Activated CD4-positive, alpha-beta T cell treated with anti-CD3 and anti-CD28 coated beads, Interleukin-2, amount 50 U/mL, for 48 hours (primary cell): ENCODE results near the gene CPPED1.
A peak's percentile ranks its signal among the peaks of the same experiment; 100 is the strongest.

Source experiments
- DNase-seq, 2 experiments: peaks; one replicate each; pipeline ENCODE4 v3.0.0-alpha.2; 2020

The CPPED1 gene

DNA sequence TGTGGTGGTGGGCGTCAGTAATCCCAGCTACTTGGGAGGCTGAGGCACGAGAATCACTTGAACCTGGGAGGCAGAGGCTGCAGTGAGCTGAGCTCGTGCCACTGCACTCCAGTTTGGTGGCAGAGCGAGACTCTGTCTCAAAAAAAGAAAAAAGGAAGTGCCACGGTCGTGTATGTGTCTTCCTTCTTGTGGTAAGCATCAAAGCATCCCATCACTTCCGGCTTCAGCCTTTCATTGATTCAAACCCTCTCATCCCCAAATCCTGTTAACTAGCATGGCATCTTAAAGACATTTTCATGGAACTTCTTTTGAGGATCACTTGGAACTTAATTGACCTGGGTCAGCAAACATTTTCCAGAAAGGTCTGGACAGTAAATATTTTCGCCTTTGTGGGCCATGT is 126.2 kb downstream of the CPPED1 start:
- DNase-seq: no peak

DNA sequence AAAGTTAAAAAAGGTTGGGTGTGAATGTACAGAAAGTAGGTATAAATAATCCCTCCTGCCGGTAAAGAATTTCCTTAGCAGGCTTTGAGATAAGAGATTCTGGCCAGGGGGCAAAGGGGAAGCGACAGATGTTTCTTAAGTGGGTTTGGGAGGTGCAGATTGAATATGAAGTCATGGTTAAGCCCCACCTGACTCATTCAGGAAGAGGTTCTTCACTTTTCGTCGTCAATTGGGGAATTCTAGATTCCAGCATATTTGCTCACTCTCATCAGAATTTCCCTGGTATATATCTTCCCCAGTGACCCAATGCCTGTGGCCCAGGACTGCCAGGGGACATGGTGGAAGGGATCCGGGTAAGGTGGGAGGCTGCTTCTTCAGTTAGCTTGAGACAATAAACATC is 127.8 kb downstream of the CPPED1 start:
- no peak for DNase-seq

DNA sequence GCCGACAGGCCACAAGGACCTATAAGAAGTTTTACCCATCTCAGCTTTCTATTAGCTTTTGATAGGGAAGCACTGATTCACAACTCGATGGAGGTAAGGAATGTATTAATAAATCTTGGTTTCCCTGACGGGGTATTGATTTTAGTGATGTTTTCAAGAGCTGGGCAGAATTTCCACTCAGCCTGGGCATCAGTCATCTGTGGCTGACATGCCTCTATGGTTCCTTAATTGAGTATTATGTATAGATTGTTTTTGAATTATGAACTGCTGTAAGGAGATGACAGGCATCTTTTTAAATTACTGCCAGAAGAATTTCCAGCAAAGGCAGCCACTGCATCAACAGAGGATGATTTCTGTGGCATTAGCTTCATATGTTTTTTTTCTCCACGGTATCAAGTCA is 128.6 kb downstream of the CPPED1 start:
- DNase-seq: no peak

DNA sequence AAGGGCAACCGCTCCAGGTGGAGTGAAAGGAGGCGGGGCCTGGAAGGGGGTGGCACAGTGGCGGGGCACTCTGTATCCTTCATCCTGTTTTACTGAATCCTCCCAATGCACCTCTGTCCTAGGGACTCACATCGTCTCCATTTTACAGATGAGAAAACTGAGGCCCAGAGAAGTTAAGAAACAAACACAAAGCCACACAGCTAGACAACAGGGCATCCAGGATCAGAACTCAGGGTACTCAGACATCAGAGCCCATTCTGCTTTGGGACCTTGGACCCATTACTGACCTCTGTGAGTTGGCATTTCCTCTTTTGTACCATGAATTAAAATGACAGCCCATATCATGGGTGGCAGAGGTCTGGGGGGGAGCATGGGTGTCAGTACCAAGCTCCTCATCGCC is 129.2 kb downstream of the CPPED1 start:
- DNase-seq: no peak

DNA sequence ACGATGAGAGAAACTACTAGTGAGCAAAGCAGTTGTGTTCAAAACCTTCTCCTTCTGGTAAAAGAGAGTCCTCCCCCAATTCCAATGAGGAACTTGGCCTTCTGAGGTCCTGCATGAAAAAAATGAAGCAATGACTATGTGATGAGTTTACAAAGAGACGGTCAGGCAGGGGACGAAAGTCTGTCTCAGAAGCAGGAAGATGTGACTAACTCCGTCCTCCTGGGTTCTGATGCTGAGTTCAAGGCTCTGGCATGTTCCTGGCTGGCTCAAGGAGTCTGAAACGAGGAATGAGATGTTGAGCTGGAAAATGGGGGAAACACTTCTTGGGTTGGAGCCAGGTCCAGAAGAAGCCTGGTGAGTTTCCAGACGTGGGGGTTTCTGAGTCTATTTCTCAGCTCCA is 129.6 kb downstream of the CPPED1 start:
- DNase-seq: no peak

DNA sequence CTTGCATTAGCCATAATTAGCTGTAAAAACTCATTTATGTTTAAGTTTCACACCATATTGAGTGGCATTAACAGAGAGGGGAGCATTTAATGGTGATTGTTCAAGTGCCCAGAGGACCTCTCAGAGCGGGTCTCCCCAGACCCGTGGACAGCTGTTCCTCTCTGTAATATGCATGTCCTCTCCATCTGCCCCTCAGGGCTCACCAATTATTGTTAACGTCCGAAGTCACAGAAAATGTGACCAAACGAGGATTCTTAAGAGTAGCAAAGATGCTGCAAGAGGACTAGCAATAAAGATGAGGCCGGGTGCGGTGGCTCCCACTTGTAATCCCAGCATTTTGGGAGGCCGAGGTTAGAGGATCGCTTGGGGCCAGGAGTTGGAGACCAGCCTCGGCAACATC is 130.2 kb downstream of the CPPED1 start:
- DNase-seq: no peak

DNA sequence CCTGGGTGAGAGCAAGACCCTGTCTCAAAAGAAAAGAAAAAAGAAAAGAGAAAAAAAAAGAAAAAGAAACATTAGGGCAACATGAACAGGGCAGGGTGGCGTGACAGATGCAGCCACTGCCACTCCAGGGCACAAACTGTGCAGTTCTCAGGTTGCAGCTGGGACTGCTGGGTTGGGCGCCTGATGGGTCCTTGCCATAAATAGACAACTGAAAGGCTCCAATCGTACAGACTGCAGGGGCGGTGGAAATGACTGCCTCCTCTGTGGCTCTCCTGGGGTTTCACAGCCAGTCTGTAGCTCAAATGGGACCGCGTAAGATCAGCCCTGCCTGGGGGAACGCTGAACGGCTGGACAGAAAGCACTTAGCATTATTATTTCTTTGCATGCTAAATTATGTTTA is 130.7 kb downstream of the CPPED1 start:
- DNase-seq: no peak

DNA sequence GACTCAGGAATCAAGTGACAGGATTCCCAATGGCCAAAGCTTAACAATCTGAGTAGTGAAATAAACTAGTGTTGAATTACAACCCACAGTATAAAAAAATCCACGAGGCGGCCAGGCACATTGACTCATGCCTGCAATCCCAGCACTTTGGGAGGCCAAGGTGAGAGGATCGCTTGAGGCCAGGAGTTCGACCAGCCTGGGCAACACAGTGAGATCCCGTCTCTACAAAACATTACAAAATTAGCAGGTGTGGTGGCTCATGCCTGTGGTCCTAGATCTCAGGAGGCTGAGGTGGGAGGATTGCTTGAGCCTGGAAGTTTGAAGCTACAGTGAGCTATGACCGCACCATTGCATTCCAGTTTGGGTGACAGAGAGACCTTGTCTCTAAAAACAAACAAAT is 133.8 kb downstream of the CPPED1 start:
- DNase-seq: no peak

DNA sequence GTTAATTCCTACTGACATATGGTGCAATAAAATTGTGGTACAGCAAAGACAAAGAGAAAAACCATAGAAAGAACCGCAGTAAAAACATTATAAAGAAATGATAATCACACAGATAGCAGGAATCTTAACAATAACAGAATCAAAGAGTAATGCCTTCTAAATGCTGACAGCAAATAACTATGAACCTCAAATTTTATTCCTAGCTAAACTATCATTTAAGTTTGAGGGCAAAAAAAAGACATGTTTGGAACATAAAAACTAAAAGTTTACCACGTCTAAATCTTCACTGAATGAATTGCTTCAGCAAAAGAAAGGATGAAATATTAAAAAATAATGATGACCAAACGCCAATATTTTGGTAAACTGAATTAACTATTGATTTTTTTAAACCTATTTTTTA is 135.8 kb downstream of the CPPED1 start:
- no peak for DNase-seq

DNA sequence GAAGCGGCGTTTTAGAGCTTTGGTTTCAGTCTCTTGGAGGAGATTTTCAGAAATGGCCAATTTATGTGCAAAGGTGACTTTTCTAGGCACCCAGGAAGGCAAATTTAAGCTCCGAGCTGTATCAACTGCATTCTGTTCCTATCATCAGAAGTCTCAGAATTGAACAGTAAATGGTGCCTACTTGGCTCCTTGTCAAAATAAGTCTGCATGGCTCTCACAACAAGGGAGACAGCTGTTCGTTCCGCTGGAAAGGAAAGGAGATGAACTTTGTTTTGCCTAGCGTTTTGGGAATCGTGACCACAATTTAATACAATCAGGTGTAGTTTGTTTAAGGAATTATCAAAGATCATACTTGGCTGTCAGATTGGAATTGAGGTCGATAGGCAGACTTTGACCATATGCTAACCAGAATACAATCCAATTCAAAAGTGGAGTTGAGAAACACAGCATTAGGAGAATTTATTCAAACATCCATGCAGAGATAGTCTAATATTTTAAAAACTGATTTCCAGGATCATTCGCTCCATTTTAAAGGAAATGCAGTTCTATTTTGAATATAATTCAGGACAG is 139.4 kb downstream of the CPPED1 start:
- DNase-seq: no peak

DNA sequence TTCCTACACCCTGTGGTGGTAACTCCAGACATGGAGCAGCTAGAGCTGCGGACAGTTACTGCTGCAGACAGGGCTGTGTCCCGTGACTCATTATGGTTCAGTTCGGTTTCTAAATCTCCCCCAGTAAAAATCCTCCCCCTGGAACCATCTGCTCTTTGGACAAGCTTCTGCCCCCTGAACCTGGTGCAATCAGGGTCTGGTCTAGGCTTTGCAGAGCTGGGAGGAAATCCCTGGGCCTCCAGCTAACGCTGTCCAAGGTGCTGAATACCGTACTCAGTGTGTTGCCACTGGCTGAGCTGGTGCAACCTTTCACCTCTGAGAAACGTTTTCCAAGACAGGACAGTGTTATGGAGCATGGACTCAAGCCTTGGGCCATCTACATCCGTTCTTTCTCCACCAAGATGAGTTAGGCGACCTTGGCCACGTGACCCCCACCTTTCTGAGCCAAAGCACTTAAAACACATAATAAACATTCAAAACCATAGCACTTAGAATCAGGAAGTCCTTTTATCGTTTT is 142.0 kb downstream of the CPPED1 start:
- peak; percentile 10 to 20 for DNase-seq

DNA sequence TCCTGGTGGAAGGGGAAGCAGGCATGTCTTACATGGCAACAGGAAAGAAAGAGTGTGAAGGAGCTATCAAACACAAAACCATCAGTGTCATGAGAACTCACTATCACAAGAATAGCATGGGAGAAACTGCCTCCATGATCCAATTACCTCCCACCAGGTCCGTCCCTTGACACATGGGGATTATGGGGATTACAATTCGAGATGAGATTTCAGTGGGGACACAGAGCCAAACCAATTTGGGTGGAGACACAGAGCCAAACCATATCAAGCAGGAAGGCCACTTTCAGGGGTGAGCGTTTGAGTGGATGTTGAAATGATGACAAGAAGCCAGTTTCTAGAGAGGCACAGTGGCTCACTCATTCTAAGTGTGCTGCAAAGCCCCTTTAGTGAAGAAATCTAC is 143.8 kb downstream of the CPPED1 start:
- no peak for DNase-seq

DNA sequence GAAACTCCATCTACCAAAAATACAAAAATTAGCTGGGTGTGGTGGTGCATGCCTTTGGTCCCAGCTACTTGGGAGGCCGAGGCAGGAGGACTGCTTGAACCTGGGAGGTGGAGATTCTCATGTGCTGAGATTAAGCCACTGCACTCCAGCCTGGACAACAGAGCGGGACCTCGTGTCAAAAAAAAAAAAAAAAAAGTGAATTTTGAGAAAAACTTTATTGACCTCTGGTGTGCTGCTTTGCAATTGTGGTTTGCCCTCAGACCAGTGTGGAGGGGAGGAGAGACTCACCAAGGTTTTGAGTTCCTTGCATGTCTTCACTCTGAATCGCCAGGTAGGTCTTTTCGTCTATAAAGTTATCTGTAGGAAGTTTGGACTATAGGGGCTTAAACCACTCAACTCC is 145.2 kb downstream of the CPPED1 start:
- no peak for DNase-seq

DNA sequence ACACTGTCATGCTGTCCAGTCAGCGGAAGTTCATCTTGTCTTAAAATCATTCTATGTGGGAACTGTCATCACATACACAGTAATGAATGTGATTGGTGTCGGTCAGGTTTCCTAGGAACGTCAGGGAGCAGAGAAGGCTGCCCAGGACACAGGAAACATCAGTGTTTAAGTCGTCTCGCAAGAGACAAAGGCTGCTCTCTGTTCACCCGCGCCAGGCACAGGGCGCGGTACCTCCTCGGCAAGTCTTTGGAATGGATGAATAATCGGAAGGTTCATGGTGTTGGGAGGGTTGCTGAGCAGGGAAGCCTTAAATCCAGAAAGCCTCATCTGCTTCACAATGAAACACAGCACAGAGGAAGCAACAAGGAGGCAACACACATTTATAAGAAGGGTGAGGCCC is 148.2 kb downstream of the CPPED1 start:
- no peak for DNase-seq

DNA sequence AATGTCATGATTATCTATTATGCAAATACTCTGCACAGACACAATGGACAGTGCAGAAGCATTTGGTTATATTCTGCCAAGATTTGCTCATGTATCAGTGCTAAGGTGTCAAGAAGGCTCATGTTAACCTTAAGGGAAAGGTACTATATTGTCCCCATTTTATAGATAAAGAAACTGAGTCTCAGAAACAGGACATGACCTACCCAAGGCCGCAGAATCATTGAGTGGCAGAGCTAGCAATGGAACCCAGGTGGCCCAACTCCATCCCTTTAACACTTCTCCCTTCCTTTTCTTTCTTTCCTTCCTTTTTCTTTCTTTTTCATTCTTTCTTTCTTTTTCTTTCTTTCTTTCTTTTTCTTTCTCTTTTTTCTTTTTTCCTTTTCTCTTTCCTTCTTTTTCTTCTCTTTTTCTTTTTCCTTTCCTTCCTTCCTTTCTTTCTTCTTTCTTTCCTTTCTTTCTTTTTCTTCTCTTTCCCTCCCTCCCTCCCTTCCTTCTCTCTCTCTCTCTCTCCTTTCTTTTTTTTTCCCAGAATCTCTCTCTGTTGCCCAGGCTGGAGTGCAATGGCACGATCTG is 149.8 kb downstream of the CPPED1 start:
- DNase-seq: no peak

DNA sequence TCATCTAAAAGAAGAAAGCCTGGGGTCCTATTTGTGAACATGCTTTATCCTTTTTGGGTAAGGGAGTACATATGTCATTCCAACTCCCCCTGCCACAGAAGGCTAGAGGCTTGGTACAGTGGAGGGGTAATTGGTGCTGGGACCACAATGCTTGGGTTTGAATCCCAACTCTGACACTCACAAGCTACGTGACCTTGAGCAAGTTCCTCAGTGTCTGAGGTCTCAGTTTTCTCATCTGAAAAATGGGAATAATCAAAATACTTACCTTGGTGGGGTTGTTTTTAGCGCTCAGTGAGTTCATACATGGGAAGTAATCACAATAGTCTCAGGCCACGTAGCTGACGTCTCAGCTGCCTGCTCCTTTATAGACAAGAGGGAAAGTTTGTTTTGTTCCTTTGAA is 150.8 kb downstream of the CPPED1 start:
- DNase-seq: no peak

DNA sequence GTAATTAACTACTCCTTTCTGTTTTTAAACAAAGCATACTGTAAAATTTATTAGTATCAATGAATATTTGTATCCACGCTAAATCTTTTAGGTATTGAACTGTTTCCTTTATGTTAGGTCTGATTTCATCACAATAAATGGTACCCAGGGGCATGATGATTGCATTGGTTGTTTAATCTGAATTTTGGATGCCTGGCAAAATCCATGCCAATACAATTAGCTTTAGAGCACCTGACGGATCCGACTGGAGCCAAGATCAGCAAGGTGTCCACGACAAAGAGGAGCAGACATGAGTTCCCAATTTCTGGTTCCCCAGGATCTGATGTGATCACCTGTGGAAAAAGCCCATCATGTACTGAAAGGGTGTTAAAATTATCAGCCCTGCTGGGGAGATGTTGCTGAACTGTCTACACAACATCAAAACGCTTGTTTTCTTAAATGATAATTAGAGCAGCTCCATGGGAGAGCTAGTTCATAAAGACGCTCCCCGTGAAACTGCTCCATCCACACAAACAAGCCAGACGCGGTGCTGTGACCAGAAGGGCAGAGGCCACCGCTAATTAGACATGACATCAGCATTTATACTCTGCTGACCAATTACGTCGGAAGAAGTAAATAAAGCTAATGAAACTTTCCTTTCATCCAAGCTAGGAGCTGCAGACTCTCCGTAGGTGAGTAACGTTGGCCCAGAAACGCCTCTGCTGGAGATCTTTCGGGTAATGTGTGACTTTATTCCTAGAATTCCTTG is 151.7 kb downstream of the CPPED1 start:
- DNase-seq: no peak

DNA sequence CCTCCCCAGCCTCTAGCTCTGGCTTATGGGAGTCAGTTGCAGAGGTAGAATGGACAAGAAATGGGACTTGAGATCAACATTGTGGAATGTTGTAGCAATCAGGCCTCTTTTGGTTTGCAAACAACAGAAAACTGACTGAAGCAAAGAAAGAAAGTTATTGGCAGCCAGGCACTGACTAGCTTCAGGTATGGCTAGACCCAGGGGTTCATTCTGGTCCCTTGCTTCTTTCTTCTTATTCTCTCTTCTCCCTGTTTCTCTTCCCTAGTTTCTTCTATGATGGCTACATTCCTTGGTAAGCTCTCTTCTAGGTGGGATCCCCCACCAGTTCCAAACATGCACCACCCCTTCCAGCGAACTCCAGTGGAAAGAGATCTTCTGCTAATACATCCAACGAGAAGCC is 154.3 kb downstream of the CPPED1 start:
- no peak for DNase-seq

DNA sequence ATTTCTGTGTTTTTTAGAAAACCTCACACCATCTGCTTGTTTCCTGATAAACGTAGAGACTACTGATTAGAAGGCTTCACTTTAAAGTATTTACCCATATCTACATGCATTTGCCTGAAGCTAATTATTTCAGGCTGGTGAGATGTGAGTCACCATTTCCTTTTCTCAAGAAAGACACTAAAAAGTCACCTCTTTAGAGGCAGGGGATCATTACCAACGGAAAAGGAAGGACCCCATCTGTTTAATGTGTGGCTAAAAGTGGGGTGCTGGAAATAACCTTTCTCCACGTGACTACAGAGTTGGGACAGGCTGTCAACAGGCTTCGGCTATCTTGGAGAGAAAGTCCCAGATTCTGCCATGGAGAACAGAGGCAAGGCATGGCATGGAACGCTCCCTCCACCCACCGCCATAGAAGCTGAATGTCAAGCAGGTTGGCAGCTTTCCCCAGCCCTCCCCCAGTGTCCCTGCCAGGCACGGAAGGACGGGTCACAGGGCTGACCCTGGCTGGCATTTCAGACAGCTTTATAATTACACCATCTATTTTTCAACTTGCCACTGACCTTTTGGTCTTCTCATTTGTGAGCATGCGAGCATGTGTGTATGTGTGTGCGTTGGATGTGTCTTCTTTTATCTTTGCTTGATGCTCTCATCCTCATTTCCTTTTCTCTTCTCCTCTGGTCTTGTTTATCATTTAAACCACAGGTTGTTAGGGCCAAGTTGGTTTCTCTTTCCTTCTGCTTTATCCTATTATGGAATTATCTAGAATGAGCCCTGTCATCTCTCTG is 157.0 kb downstream of the CPPED1 start:
- DNase-seq: peak; percentile 16 to 36

DNA sequence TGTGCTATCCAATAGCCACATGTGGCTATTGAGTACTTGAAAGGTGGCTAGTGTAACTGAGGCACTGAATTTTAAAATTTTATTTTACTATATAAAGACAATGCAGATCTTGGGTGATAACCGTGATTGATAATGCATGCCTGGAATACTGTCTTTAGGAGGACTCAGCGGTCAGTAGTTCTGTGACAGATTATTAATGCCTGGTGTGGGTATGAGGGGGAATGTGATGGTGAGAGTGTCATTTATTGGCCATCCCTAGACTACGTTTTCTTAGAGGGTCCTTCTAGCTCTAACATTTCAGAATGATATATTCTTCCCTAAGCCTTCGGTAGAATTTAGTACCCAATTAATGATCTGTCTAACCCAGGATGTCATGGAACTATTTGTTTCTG is 157.6 kb downstream of the CPPED1 start:
- DNase-seq: no peak

DNA sequence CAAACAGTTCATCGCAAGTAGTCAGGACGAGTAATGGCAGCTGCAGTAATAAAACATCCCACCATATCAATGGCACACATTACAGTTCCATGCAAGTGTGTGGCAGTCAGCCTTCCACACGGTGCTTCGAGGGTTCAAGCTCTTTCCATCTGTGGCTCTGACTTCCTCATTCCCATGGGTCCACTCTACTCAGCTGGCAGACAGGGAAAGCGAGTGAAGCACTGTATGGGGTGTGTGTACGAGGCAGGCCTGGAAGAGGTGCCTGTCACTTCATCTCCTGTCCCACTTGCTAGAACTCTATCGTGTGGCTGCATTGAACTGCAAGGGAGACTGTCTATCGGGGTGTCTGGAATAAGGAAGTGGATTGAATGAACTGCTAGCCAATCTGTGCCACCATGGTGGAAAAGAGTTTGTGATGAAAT is 160.6 kb downstream of the CPPED1 start:
- DNase-seq: no peak

DNA sequence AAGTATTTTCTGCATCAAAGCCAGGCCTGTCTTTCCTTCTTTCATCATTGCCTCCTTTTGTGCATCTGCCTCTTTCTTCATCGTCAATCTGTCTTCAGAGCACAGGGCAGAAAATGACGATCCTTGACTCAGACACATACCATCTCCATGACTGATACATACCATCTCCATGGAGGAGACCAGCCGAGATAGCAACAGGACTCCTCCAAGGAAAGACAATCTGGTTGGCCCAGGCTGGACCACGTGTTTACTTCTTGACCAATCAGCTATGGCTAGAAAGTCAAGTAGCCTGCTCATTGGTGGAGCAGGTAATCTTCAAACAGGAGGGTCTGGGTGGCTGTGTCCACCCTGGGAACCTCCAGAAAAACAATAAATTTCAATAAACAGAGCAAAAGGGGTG is 164.6 kb downstream of the CPPED1 start:
- no peak for DNase-seq

DNA sequence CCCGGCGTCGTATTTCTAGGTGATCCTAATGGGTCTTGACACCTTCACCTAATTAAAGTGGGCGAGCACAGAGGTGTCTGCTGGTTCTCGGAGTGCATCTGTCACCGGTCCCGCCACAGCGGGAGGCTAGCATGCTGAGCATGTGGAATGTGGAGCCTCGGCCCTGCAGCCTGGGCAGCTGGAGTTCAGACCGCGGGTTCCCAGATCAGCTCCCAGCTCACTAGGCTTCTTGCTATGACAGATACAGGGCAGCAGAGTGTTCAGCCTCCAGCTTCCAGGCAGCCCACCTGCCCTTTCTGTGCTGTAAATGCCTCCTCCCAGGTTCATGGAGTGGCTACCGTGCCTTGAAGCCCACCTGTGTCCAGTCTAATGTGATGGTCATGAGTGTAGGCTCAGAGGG is 166.7 kb downstream of the CPPED1 start:
- DNase-seq: no peak

DNA sequence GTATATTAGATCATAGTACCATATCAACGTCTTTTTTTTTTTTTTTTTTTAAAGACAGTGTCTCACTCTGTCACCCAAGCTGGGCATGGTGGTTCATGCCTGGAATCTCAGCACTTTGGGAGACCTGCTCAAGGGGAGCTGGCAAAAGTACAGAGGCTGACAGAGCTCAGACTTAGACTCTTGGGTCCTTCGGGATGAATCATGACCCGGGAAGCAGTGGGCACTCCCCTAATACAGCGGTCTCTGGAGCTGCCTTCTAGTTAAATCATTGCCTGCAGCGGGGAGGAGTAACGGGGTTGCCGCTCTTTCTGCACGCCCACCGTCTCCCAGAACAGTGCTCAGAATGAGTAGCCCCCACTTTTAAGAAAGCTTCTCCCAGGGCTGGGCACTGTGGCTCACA is 174.4 kb downstream of the CPPED1 start:
- no peak for DNase-seq
